Mucosa of descending colon (tissue), 3 donors: ENCODE results near the gene SESN3. TPM values are rescaled to one million over a fixed set of nuclear protein-coding genes. Genes with fewer than 3 reads are reported as not detected.
"Not testable (repeated sequence)": the region's sequence is repeated elsewhere in the genome, so short reads cannot be mapped to it uniquely, and the experiment has no call there.

Experiments used
- ATAC-seq: fragments of 200-7000 bp; cut with Tn5 transposase; one replicate; pipeline ENCODE4 v1.9.1; 2020; ENCODE audit warnings: mild to moderate bottlenecking, moderate library complexity
- DNase-seq, 3 donors: peaks; one replicate each; pipeline ENCODE4 v3.0.0-alpha.2; 2020
- H3K36me3 ChIP-seq: fragments of 200-600 bp; one replicate; pipeline ENCODE4 v1.8.0; 2021; ENCODE audit warnings: low read depth, mild to moderate bottlenecking
- H3K4me1 ChIP-seq: fragments of 200-600 bp; one replicate; pipeline ENCODE4 v1.8.0; 2021; ENCODE audit warnings: low read depth, mild to moderate bottlenecking
- H3K4me3 ChIP-seq: fragments of 200-600 bp; one replicate; pipeline ENCODE4 v1.8.0; 2021; ENCODE audit warnings: mild to moderate bottlenecking
- H3K9me3 ChIP-seq: fragments of 200-600 bp; one replicate; pipeline ENCODE4 v1.8.0; 2021; ENCODE audit warnings: mild to moderate bottlenecking
- CTCF ChIP-seq: fragments of 200-600 bp; IDR thresholded peaks from one replicate; pipeline ENCODE4 v1.8.0; 2022; ENCODE audit warnings: antibody characterized with exemption, mild to moderate bottlenecking
- intact Hi-C, 2 donors: fragments of 100-400 bp; cut with DNase I in 1 of 2; cut with micrococcal nuclease in 1 of 2; formaldehyde crosslinking; loops; one replicate each; pipeline versions ENCODE4 v1.11.0 to v1.11.1; 2022; cut with DNase I, micrococcal nuclease
- long read RNA-seq, 2 donors: library from polyadenylated mRNA; unstranded; transcript quantifications; one replicate each; pipeline ENCODE4 v2.0.0, GENCODE V29; 2019 to 2021
- total RNA-seq, 3 donors: library from RNA; stranded (reverse); fragmentation: NEBNext Ultra II Directional in 2 of 3; extraction: Animal tissue kit (Norgen Biotek cat#: 25700) in 2 of 3; gene quantifications; one replicate each; pipeline versions ENCODE4 v1.2.1 to v1.2.4, GENCODE V29; 2021 to 2023
- donor health status: DM: no; HTN: no; CAD: no; lungs with moderate emphysema.
- donor health status: DM: no; HTN: no; CAD: no.
- donor health status: DM: no; HTN: yes; CAD: no.

SESN3 gene
- 10 to 100 TPM; 13.8 to 26.1 (median 17.5) TPM for total RNA-seq
- long read RNA-seq, donor 1, partial matches to known transcripts: 0 of 1 reads
- long read RNA-seq, donor 1, other reads (novel, unspliced or antisense): 1 of 1 reads
- long read RNA-seq, donor 2, full-length matches to known transcripts: 1 of 1 reads
- long read RNA-seq, donor 2, partial matches to known transcripts: 0 of 1 reads
- long read RNA-seq, donor 2, other reads (novel, unspliced or antisense): 0 of 1 reads

- no peaks in the 10 kb centered on the region for H3K9me3 ChIP-seq
- peak within 1 kb of the TSS; percentile 69 for H3K4me3 ChIP-seq
- H3K4me1 ChIP-seq: peaks cover 6% of the 10 kb centered on the region
- peak; percentile 94 for ATAC-seq
- H3K36me3 ChIP-seq: no peaks in the 10 kb centered on the region
- intact Hi-C loops: no loop called here
- DNase-seq: peak; percentile 97 to 99 (median 99)
- no peak for TF ChIP-seq CTCF
Observed at GRCh38 chr11:95231127-95231880, at the start of gene SESN3. TSS of gene SESN3 (minus strand) at chr11:95231202. CDS start at chr11:95230860, 342 bp downstream.

- no peaks in the 10 kb centered on the region for H3K4me1 ChIP-seq
- ATAC-seq: no peak
- intact Hi-C loops: no loop called here
- DNase-seq: no peak
- no peak overlapping the region for H3K4me3 ChIP-seq
- no peak for TF ChIP-seq CTCF
- no peaks in the 10 kb centered on the region for H3K36me3 ChIP-seq
- H3K9me3 ChIP-seq: no peaks in the 10 kb centered on the region
Observed at GRCh38 chr11:95279921-95280868, 49.2 kb upstream of the SESN3 start.

- Histone ChIP-seq H3K4me3 (no peak overlapping the region), H3K9me3 (no peaks in the 10 kb centered on the region), H3K36me3 (no peaks in the 10 kb centered on the region), H3K4me1 (no peaks in the 10 kb centered on the region)
- ATAC-seq (no peak), DNase-seq (no peak)
- TF ChIP-seq CTCF: no peak
- intact Hi-C loops: no loop called here
Observed at GRCh38 chr11:95277868-95278267, 46.9 kb upstream of the SESN3 start.

- TF ChIP-seq CTCF: no peak
- Histone ChIP-seq H3K9me3 (no peaks in the 10 kb centered on the region), H3K4me3 (no peak overlapping the region), H3K4me1 (no peaks in the 10 kb centered on the region), H3K36me3 (no peaks in the 10 kb centered on the region)
- ATAC-seq (no peak), DNase-seq (no peak)
- intact Hi-C loops: no loop called here
Observed at GRCh38 chr11:95276139-95276538, 45.1 kb upstream of the SESN3 start.

GRCh38 chr11:95273618-95274017 lies 42.6 kb upstream of the SESN3 start:
- intact Hi-C loops, DNase-seq, ATAC-seq: not testable (repeated sequence)

More at GRCh38 chr11:95273618-95274017, 42.6 kb upstream of the SESN3 start:
- H3K9me3 ChIP-seq, H3K36me3 ChIP-seq, H3K4me3 ChIP-seq, H3K4me1 ChIP-seq: not testable (repeated sequence)
